ENCODE measurements around the gene TNK2. TPM values are rescaled to one million over a fixed set of nuclear protein-coding genes. Genes with fewer than 3 reads are reported as not detected.

The TNK2 gene
- total and polyA plus RNA-seq, 2 of the 13 experiments (the other 11 are each of a cell fraction or from before 2014, with no cell fraction given), result 4.6 to 5.8 TPM

- Histone ChIP-seq H3K36me3 (replicated peaks in 1 of 2; ENCODE audit: control insufficient read depth in 1 of 2, insufficient read depth in 2 of 2, low read length in 2 of 2) (no peaks in the 10 kb centered on the region), H3K9ac (ENCODE audit: insufficient read depth, low read depth, low read length) (no peak overlapping the region), H4K20me1 (ENCODE audit: insufficient read depth, low read length) (no peaks in the 10 kb centered on the region), H3K27ac (ENCODE audit: extremely low read length, insufficient read depth, low read length) (no peak overlapping the region), H3K4me2 (ENCODE audit: low read depth, low read length) (no peak overlapping the region), H3K9me3 (ENCODE audit: low read length) (no peaks in the 10 kb centered on the region), H2AFZ (ENCODE audit: low read length) (no peak overlapping the region), H3K27me3 (ENCODE audit: control insufficient read depth in 1 of 2, insufficient read depth in 2 of 2, low read length in 2 of 2) (peaks cover 2 to 35% of the 10 kb centered on the region in 2 experiments; a peak in 4 of 5 replicates), H3K4me3 (replicated peaks in 1 of 3; ENCODE audit: insufficient read depth in 1 of 3, low read depth in 2 of 3, low read length in 3 of 3) (no peak overlapping the region), H3K4me1 (ENCODE audit: insufficient read depth, low read length) (peaks cover 28% of the 10 kb centered on the region), H3K79me2 (ENCODE audit: insufficient read depth, low read length) (no peaks in the 10 kb centered on the region)
- FAIRE-seq, result no peak
- ChIA-PET POLR2A (no interaction called here), CTCF (ENCODE audit: low intra/inter-chr PET ratio, low total read pairs) (no interaction called here)
- in situ Hi-C loops (cut with HindIII; ENCODE audit: extremely low pct_ligation_motif_present, low pct_unique_long_range_greater_than_20kb) (loop anchor here (10.0 kb wide), 1 partner anchor 62 kb away; no protein-coding TSS in a partner anchor), intact Hi-C loops (cut with micrococcal nuclease; ENCODE audit: unreplicated experiment) (no loop called here)
- no peak for DNase-seq (ENCODE audit: low spot score)
- TF ChIP-seq ZC3H4 (CRISPR knock-in tag; IDR thresholded peaks at IDR 0.05; ENCODE audit: borderline replicate concordance) (no peak), KDM1A (CRISPR knock-in tag; IDR thresholded peaks at IDR 0.05) (no peak), FLYWCH1 (CRISPR knock-in tag; IDR thresholded peaks at IDR 0.05) (no peak), KLF12 (CRISPR knock-in tag; IDR thresholded peaks at IDR 0.05; ENCODE audit: borderline replicate concordance) (no peak), DNMT3B (CRISPR knock-in tag; conservative IDR thresholded peaks at IDR 0.05) (no peak), TGIF2 (CRISPR knock-in tag; IDR thresholded peaks at IDR 0.05) (no peak)
- no TSS peak for BruUV-seq (replicated peaks)
- no peak for ATAC-seq
- WGBS (ENCODE audit: low lambda C conversion rate), result 68% methylated on average over 20 of the region's 20 CpGs
Measured at GRCh38 chr3:195853036-195853435, 55.3 kb downstream of the TNK2 start.

- peaks cover 39% of the 10 kb centered on the region for H3K4me1 ChIP-seq (ENCODE audit: insufficient read depth, low read length)
- H3K27me3 ChIP-seq (ENCODE audit: control insufficient read depth in 1 of 2, insufficient read depth in 2 of 2, low read length in 2 of 2), result peaks cover 0 to 28% of the 10 kb centered on the region in 2 experiments; a peak in 3 of 5 replicates
- peak overlapping the region in 1 of 3 experiments; percentile 26; a peak in 1 of 6 replicates for H3K4me3 ChIP-seq (replicated peaks in 1 of 3; ENCODE audit: insufficient read depth in 1 of 3, low read depth in 2 of 3, low read length in 3 of 3)
- H3K27ac ChIP-seq (ENCODE audit: extremely low read length, insufficient read depth, low read length), result no peak overlapping the region
- peak overlapping the region; percentile 49 for H3K4me2 ChIP-seq (ENCODE audit: low read depth, low read length)
- no peaks in the 10 kb centered on the region for H3K79me2 ChIP-seq (ENCODE audit: insufficient read depth, low read length)
- no peaks in the 10 kb centered on the region for H3K36me3 ChIP-seq (replicated peaks in 1 of 2; ENCODE audit: control insufficient read depth in 1 of 2, insufficient read depth in 2 of 2, low read length in 2 of 2)
- no peaks in the 10 kb centered on the region for H4K20me1 ChIP-seq (ENCODE audit: insufficient read depth, low read length)
- H3K9ac ChIP-seq (ENCODE audit: insufficient read depth, low read depth, low read length), result no peak overlapping the region
- ChIA-PET POLR2A (no interaction called here), CTCF (ENCODE audit: low intra/inter-chr PET ratio, low total read pairs) (interaction anchor here (0.6 to 1.3 kb wide), 6 partner anchors 12 to 293 kb away, joined by 3 to 5 read pairs (median 3); no protein-coding TSS in a partner anchor)
- in situ Hi-C loops (cut with HindIII; ENCODE audit: extremely low pct_ligation_motif_present, low pct_unique_long_range_greater_than_20kb), result loop anchor here (10.0 kb wide), 1 partner anchor 64 kb away; no protein-coding TSS in a partner anchor
- DNase-seq (ENCODE audit: low spot score) (peak; percentile 86), ATAC-seq (peak; percentile 57), FAIRE-seq (peak; percentile 98)
- H3K9me3 ChIP-seq (ENCODE audit: low read length), result no peaks in the 10 kb centered on the region
- BruUV-seq (replicated peaks), result no TSS peak
- H2AFZ ChIP-seq (ENCODE audit: low read length), result no peak overlapping the region
- intact Hi-C loops (cut with micrococcal nuclease; ENCODE audit: unreplicated experiment), result no loop called here
- WGBS (ENCODE audit: low lambda C conversion rate), result 14% methylated on average over 27 of the region's 31 CpGs
- TF ChIP-seq RXRA (CRISPR knock-in tag; IDR thresholded peaks at IDR 0.05), result peak; percentile 40; the same call in 1 of the 2 replicates
- TF ChIP-seq CSRNP1 (CRISPR knock-in tag; IDR thresholded peaks at IDR 0.05), result no peak
- TF ChIP-seq ELF1 (CRISPR knock-in tag; IDR thresholded peaks at IDR 0.05), result no peak
- peak; percentile 66; the same call in 1 of the 2 replicates for TF ChIP-seq HDAC2 (CRISPR knock-in tag; IDR thresholded peaks at IDR 0.05)
- TF ChIP-seq NFIB (CRISPR knock-in tag; IDR thresholded peaks at IDR 0.05; ENCODE audit: borderline replicate concordance), result no peak
Measured at GRCh38 chr3:195850857-195851543, 57.4 kb downstream of the TNK2 start.
